Right lobe of liver (tissue), 4 donors: ENCODE results near the gene PAFAH1B1.

Source experiments
- CTCF ChIP-seq, 4 donors: fragments of 200-600 bp in 3 of 4; fragments of 450-650 bp in 1 of 4; IDR thresholded peaks; one replicate each; pipeline versions ENCODE4 v1.5.1 to v1.8.0; 2016 to 2022; ENCODE audit warnings: antibody characterized with exemption in 4 of 4, mild to moderate bottlenecking in 2 of 4
- POLR2A ChIP-seq: fragments of 450-650 bp; IDR thresholded peaks from one replicate; pipeline ENCODE4 v1.6.1; 2017; ENCODE audit warnings: antibody characterized with exemption, mild to moderate bottlenecking
- donor health status: DM: no; HTN: no; CAD: no.
- donor health status: DM: no; HTN: no; CAD: no.
- donor health status: DM: no; HTN: yes; CAD: no.

GRCh38 chr17:2612630-2613029 lies 19.2 kb downstream of the PAFAH1B1 start:
- TF ChIP-seq CTCF (IDR thresholded peaks at IDR 0.05) (no peak), POLR2A (no peak)
